Activated CD8-positive, alpha-beta memory T cell treated with anti-CD3 and anti-CD28 coated beads, Interleukin-2, amount 50 U/mL, for 1 hour (primary cell): ENCODE results near the gene FAM13B.
A peak's percentile ranks its signal among the peaks of the same experiment; 100 is the strongest.

Experiments
- DNase-seq: peaks from one replicate; pipeline ENCODE4 v3.0.0-alpha.2; 2020; ENCODE audit errors: extremely low read depth

FAM13B gene

GRCh38 chr5:137894586-137894985 lies 138.3 kb downstream of the FAM13B start:
- no peak for DNase-seq

- DNase-seq, result no peak
Measured at GRCh38 chr5:137891849-137892248, 141.0 kb downstream of the FAM13B start.

- no peak for DNase-seq
Measured at GRCh38 chr5:137890845-137891244, 142.0 kb downstream of the FAM13B start.

- peak; percentile 22 for DNase-seq
Measured at GRCh38 chr5:137888863-137889759, 143.8 kb downstream of the FAM13B start, which contains the start of gene PKD2L2. Gene PKD2L2, plus strand, starts transcription at chr5:137889457. Its CDS starts 35 bp downstream, at chr5:137889492.

GRCh38 chr5:137888466-137888862 lies 144.4 kb downstream of the FAM13B start:
- no peak for DNase-seq
